HUDEP-2 (cell line): ENCODE data around the gene EBF3.

Experiments used
- DNase-seq, 76 experiments: peaks; one replicate each; lab custom pipeline; 2025; ENCODE audit not compliant: unreplicated experiment in 76 of 76; lab: John Stamatoyannopoulos, UW

The EBF3 gene

GRCh38 chr10:129960481-129961156 lies 3.5 kb downstream of the EBF3 start:
- no peak for DNase-seq

- no peak for DNase-seq
These were observed 4.3 kb downstream of the EBF3 start for GRCh38 chr10:129959544-129960480.

GRCh38 chr10:129958629-129959543 lies 5.2 kb downstream of the EBF3 start:
- no peak for DNase-seq

- no peak for DNase-seq
These were observed 5.9 kb downstream of the EBF3 start for GRCh38 chr10:129958148-129958628.

DNA sequence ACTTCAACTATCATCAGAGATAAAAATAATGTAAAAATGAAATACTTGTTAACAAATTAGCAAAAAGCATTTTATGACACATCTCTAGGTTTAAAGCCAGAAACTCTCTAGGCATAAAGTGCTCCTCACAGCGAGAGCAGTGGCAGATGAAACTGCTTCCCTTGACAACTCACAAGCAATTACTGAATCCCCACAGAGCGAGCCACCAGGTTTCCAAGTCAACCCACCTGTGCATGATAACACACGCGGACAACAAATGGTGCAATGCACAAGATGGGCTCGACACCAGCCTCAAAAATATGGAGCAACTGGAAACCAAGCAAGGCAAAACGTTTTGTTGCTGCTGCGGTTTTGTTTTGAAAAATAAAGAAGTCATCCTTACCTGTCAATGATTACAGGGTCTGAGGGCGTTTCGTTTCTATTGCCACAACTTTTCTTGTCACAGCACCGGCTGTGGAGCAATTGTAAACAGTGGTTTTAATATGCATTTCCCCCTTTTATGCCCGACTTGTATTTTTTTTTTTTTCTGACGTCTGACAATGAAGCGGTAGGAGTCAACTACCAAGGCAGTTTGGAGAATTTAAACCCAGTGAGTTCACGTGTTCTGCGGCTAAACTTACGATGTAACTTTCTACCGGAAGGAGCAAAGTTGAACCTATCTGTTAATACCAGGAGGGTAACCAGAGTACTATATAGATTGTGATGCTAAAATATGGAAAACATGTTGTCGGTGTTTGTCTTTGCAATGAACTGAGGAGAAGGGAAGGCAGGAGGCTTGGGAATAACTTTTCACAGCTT lies 7.0 kb downstream of the EBF3 start:
- no peak for DNase-seq

DNA sequence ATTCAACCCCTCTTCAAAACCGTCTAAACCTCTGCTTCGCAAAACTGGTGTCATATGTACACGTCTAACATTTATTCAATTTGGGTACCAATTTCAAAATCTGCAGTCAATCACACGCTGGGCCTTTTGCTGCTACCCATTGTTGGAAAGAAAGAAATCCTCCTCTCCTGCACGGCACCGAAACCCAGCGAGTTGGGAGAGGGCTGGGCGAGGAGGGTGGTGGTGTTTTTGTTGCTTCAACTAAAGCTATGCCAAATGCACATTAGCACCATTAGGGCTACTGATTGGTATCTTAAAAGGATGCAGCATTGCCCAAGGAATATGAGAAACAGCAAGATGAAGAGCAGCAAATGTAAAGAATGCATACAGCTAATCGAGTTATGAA lies 7.8 kb downstream of the EBF3 start:
- DNase-seq, result no peak

GRCh38 chr10:129955601-129956285 lies 8.3 kb downstream of the EBF3 start:
- DNase-seq, result no peak

- no peak for DNase-seq
These were observed 9.4 kb downstream of the EBF3 start for GRCh38 chr10:129954492-129955315.

GRCh38 chr10:129953119-129954051 lies 10.7 kb downstream of the EBF3 start:
- DNase-seq, result no peak

GRCh38 chr10:129952378-129953118 lies 11.5 kb downstream of the EBF3 start:
- no peak for DNase-seq

DNA sequence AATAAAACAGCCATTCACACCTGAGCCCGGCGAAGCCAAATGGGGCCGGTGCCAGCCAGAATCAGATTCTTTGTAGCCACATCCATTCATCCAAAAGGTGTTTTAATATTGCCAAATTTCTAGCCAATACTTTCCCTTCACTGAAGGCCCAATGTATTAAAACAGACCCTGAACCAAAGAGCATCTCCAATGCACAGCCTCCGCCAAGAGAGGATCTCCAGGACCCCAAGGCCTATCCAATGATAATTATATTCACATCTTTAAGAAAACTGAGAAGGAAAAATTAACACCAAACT lies 12.2 kb downstream of the EBF3 start:
- no peak for DNase-seq

GRCh38 chr10:129951101-129951969 lies 12.7 kb downstream of the EBF3 start:
- no peak for DNase-seq

DNA sequence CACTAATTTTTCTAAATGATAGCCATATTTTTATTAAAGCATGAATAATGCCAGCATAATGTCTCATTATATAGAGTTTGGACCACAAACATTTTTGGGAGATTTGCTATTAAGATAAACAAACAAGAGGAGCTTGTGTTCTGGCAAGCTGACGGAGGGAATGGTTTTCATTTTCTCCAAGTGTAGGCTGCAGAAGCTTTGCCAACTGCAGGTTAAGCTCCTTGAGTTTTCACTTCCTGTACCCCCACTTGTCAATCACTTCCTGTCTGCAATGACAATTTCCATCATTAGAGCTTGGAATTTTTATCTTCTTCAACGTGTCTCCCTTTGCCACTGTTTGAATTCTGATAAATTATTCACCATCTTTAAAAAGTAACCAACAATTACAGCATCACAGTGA lies 13.4 kb downstream of the EBF3 start:
- DNase-seq, result no peak

DNA sequence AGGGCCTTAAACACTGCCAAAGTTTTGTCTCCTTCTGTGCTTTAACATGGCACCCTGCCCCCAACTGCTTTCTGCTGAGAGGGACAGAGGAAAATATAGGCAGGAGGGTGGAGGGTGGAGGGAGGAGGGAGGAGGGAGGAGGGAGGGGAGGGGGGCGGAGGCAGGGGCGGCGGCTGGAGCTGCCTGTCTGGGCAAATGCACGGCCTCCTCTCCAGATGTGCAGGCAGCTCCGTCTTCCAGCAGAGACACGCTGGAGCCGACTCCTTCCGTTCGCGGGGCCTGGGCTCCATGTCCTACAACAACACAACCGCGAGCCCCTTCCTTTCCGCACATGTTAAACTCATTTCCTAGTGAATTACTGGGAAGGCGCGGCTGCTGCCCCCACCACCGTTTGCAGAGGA lies 14.2 kb downstream of the EBF3 start:
- DNase-seq, result no peak

GRCh38 chr10:129949411-129949810 lies 14.7 kb downstream of the EBF3 start:
- DNase-seq, result no peak

DNA sequence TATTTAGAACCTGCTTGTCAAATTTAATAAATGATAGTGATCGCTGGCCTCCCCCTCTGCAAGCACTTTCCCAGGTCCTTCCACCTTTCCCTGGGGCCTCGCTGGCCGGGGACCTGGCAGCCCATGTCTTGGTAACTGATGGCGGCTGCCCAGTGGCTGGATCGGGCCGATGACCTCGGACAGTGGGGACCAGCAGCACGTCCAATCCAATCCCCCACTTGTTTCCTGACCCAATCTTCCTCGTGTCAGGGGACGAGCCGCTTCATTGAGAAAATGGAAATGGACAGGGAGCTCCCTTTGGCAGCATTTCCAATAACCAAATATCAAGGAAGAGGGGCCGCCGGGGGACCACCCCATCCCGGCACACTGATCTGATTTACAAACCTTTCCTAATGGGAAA lies 17.2 kb downstream of the EBF3 start:
- DNase-seq, result no peak
